ENCODE results near the gene GPR15LG. TPM values are rescaled to one million over a fixed set of nuclear protein-coding genes. Genes with fewer than 3 reads are reported as not detected.
"Not testable (repeated sequence)": the region's sequence is repeated elsewhere in the genome, so short reads cannot be mapped to it uniquely, and the experiment has no call there.

GPR15LG gene
- total RNA-seq, 1 donor from 2014 or later = not detected

- DNase-seq (ENCODE audit: low spot score) = no peak
- H3K4me1 Mint-ChIP-seq (ENCODE audit: low read depth) = no peaks in the 10 kb centered on the region
- no peaks in the 10 kb centered on the region for H3K36me3 Mint-ChIP-seq (ENCODE audit: low read depth)
- TF ChIP-seq CTCF (IDR thresholded peaks at IDR 0.05) = no peak
- no peaks in the 10 kb centered on the region for H3K9me3 Mint-ChIP-seq (ENCODE audit: low read depth)
- H3K4me3 Mint-ChIP-seq (ENCODE audit: unreplicated experiment) = no peak overlapping the region
- H3K27ac Mint-ChIP-seq (ENCODE audit: unreplicated experiment) = no peak overlapping the region
- H3K27me3 Mint-ChIP-seq (ENCODE audit: low read depth) = peaks cover 4% of the 10 kb centered on the region
These were observed 5.6 kb downstream of the GPR15LG start for GRCh38 chr10:84179059-84179710.

GRCh38 chr10:84180386-84180785, 6.8 kb downstream of the GPR15LG start:
- not testable (repeated sequence) for H3K4me1 Mint-ChIP-seq (ENCODE audit: low read depth); H3K27me3 Mint-ChIP-seq (ENCODE audit: low read depth); H3K27ac Mint-ChIP-seq (ENCODE audit: unreplicated experiment); H3K36me3 Mint-ChIP-seq (ENCODE audit: low read depth); H3K4me3 Mint-ChIP-seq (ENCODE audit: unreplicated experiment); DNase-seq (ENCODE audit: low spot score); H3K9me3 Mint-ChIP-seq (ENCODE audit: low read depth)

DNA sequence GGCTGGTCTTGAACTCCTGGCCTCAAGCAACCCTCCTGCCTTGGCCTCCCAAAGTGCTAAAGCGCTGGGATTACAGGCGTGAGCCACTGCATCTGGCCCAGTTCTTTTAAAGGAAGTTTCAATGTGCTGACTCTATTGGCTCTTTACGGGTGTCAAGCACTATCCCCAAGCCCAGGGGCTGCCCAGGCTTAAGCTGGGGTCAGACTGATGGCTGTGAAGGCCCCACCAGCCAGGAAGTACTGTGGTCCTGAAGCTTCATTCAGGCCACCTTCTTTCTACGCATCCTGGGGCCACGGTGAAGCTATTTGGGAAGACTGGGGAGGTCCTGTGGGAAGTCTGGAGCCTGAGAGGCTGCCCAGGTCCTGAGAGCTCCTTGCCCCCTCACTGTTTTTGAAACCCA, 8.0 kb downstream of the GPR15LG start:
- Mint-ChIP-seq H3K27me3 (ENCODE audit: low read depth) (peaks cover 7% of the 10 kb centered on the region), H3K36me3 (ENCODE audit: low read depth) (no peaks in the 10 kb centered on the region), H3K9me3 (ENCODE audit: low read depth) (no peaks in the 10 kb centered on the region), H3K27ac (ENCODE audit: unreplicated experiment) (no peak overlapping the region), H3K4me3 (ENCODE audit: unreplicated experiment) (no peak overlapping the region), H3K4me1 (ENCODE audit: low read depth) (no peaks in the 10 kb centered on the region)
- TF ChIP-seq CTCF (IDR thresholded peaks at IDR 0.05) = no peak
- DNase-seq (ENCODE audit: low spot score) = no peak

DNA sequence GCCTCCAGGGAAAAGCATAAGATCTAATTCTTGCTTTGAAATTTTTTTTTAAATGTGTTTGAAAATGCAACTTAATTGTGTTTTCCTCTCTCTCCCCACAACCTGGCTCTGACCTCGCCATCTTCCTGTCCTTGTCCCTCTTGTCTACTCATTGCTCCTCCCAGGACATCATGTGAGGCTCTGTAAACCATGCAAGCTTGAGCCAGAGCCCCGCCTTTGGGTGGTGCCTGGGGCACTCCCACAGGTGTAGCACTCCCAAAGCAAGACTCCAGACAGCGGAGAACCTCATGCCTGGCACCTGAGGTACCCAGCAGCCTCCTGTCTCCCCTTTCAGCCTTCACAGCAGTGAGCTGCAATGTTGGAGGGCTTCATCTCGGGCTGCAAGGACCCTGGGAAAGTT, 10.9 kb downstream of the GPR15LG start:
- H3K4me3 Mint-ChIP-seq (ENCODE audit: unreplicated experiment) = no peak overlapping the region
- no peaks in the 10 kb centered on the region for H3K36me3 Mint-ChIP-seq (ENCODE audit: low read depth)
- TF ChIP-seq CTCF (IDR thresholded peaks at IDR 0.05) = no peak
- H3K27ac Mint-ChIP-seq (ENCODE audit: unreplicated experiment) = no peak overlapping the region
- H3K4me1 Mint-ChIP-seq (ENCODE audit: low read depth) = no peaks in the 10 kb centered on the region
- no peak for DNase-seq (ENCODE audit: low spot score)
- peaks cover 11% of the 10 kb centered on the region for H3K27me3 Mint-ChIP-seq (ENCODE audit: low read depth)
- no peaks in the 10 kb centered on the region for H3K9me3 Mint-ChIP-seq (ENCODE audit: low read depth)

- TF ChIP-seq CTCF (IDR thresholded peaks at IDR 0.05) = no peak
- peaks cover 11% of the 10 kb centered on the region for H3K27me3 Mint-ChIP-seq (ENCODE audit: low read depth)
- H3K9me3 Mint-ChIP-seq (ENCODE audit: low read depth) = no peaks in the 10 kb centered on the region
- no peaks in the 10 kb centered on the region for H3K4me1 Mint-ChIP-seq (ENCODE audit: low read depth)
- H3K27ac Mint-ChIP-seq (ENCODE audit: unreplicated experiment) = no peak overlapping the region
- no peaks in the 10 kb centered on the region for H3K36me3 Mint-ChIP-seq (ENCODE audit: low read depth)
- no peak for DNase-seq (ENCODE audit: low spot score)
- H3K4me3 Mint-ChIP-seq (ENCODE audit: unreplicated experiment) = no peak overlapping the region
These were observed 12.1 kb downstream of the GPR15LG start for GRCh38 chr10:84185526-84186175.

GRCh38 chr10:84188815-84189214, 15.2 kb downstream of the GPR15LG start:
- TF ChIP-seq CTCF (IDR thresholded peaks at IDR 0.05) = no peak
- peaks cover 20% of the 10 kb centered on the region for H3K27me3 Mint-ChIP-seq (ENCODE audit: low read depth)
- no peaks in the 10 kb centered on the region for H3K4me1 Mint-ChIP-seq (ENCODE audit: low read depth)
- no peak for DNase-seq (ENCODE audit: low spot score)
- no peak overlapping the region for H3K4me3 Mint-ChIP-seq (ENCODE audit: unreplicated experiment)
- H3K36me3 Mint-ChIP-seq (ENCODE audit: low read depth) = no peaks in the 10 kb centered on the region
- H3K27ac Mint-ChIP-seq (ENCODE audit: unreplicated experiment) = no peak overlapping the region
- H3K9me3 Mint-ChIP-seq (ENCODE audit: low read depth) = no peaks in the 10 kb centered on the region
